GM21526 (cell line): ENCODE results near the gene ATRX.
"Not testable (repeated sequence)": the region's sequence is repeated elsewhere in the genome, so short reads cannot be mapped to it uniquely, and the experiment has no call there.

Source experiments
- ATAC-seq: cut with Tn5 transposase; IDR thresholded peaks from one replicate; pipeline ENCODE4 v1.9.1; 2021; ENCODE audit warnings: moderate library complexity; ENCODE audit not compliant: unreplicated experiment, low FRiP score

The ATRX gene, protein sequence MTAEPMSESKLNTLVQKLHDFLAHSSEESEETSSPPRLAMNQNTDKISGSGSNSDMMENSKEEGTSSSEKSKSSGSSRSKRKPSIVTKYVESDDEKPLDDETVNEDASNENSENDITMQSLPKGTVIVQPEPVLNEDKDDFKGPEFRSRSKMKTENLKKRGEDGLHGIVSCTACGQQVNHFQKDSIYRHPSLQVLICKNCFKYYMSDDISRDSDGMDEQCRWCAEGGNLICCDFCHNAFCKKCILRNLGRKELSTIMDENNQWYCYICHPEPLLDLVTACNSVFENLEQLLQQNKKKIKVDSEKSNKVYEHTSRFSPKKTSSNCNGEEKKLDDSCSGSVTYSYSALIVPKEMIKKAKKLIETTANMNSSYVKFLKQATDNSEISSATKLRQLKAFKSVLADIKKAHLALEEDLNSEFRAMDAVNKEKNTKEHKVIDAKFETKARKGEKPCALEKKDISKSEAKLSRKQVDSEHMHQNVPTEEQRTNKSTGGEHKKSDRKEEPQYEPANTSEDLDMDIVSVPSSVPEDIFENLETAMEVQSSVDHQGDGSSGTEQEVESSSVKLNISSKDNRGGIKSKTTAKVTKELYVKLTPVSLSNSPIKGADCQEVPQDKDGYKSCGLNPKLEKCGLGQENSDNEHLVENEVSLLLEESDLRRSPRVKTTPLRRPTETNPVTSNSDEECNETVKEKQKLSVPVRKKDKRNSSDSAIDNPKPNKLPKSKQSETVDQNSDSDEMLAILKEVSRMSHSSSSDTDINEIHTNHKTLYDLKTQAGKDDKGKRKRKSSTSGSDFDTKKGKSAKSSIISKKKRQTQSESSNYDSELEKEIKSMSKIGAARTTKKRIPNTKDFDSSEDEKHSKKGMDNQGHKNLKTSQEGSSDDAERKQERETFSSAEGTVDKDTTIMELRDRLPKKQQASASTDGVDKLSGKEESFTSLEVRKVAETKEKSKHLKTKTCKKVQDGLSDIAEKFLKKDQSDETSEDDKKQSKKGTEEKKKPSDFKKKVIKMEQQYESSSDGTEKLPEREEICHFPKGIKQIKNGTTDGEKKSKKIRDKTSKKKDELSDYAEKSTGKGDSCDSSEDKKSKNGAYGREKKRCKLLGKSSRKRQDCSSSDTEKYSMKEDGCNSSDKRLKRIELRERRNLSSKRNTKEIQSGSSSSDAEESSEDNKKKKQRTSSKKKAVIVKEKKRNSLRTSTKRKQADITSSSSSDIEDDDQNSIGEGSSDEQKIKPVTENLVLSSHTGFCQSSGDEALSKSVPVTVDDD (N-terminal part only)

DNA sequence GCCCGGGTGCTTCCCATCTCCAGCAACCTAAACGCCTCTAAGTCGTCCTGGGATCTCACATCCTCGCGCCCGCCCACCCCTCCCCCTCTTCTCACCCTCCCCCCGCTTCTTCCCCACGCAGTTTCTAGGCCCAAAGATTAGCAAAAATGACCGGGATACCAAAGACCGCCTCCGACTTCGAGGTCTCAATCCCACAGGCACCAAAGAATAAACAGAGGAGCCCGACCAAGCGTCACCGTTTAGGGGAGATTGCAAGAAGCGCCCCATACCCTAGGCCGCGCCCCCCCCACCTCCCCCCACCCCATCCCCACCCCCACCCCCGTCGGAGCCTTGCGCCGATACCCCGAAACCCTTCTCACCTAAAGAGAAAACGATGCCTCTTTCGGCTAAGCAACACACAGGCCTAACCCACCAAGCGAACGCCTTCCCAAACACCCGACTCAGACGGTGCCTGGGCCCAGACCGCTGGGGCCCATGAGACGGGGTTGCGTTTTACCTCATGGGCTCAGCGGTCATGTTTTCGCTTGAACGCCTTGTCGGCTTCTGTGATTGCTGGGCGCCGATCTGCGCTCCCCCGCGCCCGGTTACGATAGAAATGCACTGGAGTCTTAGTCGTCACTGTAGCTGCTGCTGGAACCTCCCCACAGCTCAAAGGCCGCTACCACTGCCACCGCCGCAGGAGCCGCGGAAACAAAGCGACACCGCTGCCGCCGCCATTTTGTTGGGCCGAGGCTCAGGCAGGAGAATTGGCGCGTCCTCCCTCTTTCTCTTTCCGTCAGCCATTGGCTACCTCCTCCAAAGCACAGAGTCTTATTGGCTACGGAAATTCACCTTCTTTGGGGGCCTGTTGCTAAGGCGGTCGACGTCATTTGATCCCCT lies at the start of gene ATRX:
Gene ATRX (minus strand): TSS at position 731 of the 879 bp plus-strand sequence. CDS start 215 bp downstream, at position 516.
- ATAC-seq: peak; percentile 87

DNA sequence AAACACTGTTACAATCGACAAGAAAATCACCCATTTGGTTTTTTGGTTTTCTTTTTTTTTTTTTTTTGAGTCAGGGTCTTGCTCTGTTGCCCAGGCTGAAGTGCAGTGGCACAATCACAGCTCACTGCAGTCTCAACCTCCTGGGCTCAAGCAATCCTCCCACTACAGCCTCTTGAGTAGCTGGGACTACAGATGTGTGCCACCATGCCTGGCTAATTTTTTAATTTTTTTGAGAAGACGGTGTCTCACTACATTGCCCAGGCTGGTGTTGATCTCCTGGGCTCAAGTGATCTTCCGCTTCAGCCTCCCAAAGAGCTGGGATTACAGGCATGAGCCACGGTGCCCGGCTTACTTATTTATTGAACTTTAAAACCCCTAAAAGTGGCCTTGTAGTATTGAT lies 45.5 kb upstream of the ATRX start:
- ATAC-seq: not testable (repeated sequence)

DNA sequence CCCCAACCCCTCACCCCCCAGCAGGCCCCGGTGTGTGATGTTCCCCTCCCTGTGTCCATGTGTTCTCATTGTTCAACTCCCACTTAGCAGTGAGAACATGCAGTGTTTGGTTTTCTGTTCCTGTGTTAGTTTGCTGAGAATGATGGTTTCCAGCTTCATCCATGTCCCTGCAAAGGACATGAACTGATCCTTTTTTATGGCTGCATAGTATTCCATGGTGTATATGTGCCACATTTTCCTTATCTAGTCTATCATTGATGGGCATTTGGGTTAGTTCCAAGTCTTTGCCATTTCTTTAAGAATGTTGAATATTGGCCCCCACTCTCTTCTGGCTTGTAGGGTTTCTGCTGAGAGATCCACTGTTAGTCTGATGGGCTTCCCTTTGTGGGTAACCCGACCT lies 36.0 kb upstream of the ATRX start:
- not testable (repeated sequence) for ATAC-seq

DNA sequence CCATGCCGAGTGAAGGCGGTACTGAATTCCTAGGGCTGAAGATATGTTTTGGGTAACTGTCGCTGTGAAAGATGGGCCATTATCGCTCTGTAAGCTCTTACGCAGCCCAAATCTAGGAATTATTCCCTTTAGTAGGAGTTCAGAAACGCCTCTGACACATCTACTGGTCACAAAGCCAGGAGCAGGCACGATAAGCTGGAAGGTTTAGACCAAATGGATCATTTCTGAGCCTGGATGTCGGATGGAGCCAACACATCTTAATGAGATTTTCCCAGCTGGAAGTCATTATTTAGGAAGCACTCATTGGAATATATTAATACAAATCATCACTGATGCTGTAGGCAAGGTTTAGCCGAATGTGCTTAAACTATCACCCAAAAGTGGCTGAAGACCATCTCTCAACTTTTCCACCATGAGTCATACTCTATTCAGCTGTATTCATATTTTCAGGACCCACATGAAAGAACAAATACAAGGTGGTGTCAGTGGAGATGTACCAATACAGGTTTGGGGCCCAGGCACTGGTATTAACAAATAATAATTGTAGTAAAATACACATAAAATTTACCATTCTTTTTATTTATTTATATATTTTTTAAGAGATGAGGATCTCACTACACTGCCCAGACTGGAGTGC lies 34.2 kb upstream of the ATRX start:
- no peak for ATAC-seq

DNA sequence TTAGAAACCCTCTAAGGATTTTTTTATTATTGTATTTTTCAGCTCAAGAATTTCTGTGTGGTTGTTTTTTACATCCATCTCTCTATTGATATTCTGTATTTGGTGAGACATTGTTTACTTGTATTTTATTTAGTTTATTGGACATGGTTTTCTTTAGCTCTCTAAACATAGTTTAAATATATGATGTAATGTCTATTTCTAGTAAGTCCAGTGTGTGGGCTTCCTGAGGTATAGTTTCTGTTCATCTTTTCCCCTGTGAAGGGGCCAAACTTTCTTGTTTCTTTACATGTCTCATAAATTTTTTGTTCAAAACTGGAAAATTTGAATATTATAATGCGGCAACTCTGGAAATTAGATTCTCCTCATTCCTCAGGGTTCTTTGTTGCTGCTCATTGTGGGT lies 28.2 kb upstream of the ATRX start:
- ATAC-seq: no peak

DNA sequence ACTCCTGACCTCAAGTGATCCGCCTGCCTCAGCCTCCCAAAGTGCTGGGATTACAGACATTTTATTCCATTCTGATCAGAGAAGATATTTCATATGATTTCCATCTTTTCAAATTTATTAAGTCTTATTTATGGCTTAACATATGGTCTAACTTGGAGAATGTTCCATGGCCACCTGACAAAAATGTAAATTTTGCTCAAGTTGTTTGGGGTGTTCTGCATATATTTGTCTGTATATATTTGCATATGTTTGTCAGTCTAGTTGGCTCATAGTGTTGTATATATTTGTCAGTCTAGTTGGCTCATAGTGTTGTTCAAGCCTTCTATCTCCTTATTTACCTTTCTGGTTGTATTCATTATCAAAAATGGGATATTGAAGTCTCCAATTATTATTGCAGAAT lies 16.2 kb upstream of the ATRX start:
- ATAC-seq: no peak

DNA sequence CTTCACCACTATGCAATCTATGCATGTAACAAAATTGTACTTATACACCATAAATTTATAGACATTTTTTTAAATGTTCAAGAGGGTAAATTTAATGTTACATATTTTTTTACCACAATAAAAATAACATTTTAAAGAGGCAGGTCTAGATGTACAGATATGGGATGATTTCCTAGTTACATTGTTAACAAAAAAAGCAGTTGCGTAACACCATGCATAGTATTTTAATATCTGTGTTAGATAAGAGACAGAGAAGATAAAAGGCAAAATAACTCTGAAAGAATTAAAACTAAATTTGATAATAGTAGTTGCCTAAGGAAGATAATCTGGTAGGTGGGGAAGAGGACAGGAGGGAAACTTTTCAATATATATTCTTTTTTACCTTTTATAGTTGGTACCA lies 9.1 kb upstream of the ATRX start:
- ATAC-seq: no peak

DNA sequence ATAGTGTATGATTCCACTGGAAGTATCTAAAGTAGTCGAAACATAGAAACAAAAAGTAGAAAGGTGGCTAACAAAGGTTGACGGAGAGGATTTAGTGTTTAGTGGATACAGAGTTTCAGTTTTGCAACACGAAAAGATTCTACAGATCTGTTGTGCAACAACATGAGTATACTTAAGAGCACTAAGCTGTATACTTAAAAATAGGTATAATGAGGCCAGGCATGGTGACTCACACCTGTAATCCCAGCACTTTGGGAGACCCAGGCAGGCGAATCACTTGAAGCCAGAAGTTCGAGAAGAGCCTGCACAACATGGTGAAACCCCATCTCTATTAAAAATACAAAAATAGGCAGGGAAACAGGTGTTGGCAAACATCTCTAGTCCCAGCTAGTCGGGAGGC lies 7.9 kb upstream of the ATRX start:
- ATAC-seq: no peak

DNA sequence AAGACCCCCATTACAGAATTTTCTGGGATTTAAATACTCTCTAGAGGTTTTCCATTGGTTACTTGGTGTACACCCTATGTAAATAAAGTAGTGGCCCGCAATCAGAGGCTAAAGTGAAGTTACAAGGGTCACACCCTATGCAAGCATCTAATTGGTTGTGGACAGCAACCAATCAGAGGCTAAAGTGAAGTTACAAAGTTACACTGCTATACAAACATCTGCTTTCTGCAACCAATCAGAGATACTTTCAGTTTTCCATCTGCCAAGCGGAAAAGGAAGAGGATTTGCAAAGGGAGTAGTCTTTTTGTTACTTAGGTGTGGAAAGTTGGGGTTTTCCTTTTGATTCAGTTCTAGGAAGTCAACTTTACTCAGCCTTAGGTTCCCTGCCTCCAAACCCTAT lies 2.0 kb upstream of the ATRX start:
- no peak for ATAC-seq

DNA sequence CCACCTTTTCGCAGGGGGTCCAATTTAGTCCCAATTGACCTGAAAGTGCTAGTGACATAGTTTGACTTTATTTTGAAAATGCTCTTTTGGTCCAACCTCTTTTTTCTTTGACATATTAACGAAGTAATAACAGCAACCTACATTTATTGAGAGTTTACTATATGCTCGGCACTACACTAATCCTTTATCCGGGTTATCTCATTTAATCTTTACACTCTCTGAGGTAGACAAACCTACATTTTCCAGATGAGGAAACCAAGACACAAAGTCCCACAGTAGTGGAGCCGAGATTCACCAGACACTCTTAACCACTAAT lies 307 bp upstream of the ATRX start:
- ATAC-seq: no peak

DNA sequence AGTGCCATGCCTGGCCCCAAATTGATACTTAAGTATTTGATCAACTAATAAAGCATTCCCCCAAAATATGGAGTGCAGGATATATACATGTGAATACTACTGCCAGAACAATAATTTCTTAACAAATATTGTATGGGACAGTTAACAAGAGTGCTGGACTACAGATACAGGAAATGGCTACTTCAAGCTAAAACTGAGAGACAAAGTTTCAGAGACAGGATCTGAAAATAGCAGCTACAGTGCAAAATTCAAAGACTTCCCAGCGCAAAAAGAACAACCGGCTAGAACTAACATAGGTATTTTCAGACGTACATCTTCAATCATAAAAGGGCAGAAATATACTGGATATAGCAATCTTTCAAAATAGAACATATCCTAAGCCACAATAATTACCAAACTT lies 6.3 kb downstream of the ATRX start:
- no peak for ATAC-seq

DNA sequence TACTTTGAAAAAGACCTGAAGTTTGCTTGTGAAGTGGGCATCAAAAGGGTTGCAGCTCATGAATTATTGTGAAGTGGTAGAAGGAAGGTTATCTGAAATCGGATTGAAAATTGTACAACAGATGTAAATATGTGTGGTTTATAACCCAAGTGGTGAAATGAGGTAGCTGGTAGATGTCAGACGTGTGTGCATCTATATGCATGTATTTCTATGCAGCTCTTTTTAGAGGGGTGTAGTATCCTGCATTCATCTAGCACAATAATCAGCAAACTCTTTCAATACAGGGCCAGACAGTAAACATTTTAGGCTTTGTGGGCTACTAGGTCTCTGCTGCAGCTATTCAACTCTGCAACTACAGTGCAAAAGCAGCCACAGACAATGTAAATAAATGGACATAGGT lies 9.4 kb downstream of the ATRX start:
- ATAC-seq: no peak

DNA sequence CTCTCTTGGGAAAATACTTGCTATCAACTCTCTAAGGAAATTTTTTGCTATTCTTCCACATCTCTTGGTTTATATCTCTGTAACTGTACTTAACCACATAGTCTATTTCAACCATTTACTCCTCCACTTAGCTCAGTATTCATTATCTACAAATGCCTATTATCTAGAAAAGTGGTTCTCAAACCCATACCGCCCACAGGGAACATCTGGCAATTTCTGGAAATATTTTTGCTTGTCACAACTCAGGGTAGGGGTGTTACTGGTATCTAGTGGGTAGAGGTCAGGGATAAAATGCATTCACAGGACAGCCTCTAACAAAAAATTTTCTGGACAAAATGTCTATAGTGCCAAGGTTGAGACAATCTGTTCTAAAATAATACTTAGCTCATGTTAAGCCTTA lies 14.4 kb downstream of the ATRX start:
- ATAC-seq: no peak

DNA sequence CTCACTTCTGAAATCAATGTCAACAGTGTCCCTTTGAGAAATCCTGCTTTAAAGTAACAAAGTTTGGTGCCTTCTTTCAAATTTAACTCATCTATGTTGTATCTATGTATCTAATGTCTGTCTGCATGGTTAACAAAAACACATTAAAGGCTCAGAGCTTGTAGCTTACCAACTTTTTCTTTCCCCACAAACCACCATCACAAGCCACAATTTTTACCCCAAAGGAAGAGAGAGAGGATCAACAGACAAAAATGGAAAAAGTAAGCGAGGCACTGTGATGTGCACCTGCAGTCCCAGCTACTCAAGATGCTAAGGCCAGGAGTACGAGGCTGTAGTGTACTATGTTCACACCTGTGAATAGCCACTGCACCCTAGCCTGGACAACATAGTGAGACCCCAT lies 17.2 kb downstream of the ATRX start:
- no peak for ATAC-seq

DNA sequence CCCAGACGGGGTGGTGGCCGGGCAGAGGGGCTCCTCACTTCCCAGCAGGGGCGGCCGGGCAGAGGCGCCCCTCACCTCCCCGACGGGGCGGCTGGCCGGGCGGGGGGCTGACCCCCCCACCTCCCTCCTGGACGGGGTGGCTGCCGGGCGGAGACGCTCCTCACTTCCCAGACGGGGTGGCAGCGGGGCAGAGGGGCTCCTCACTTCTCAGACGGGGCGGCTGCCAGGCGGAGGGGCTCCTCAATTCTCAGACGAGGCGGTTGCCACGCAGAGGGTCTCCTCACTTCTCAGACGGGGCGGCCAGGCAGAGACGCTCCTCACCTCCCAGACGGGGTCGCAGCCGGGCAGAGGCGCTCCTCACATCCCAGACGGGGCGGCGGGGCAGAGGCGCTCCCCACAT lies 19.8 kb downstream of the ATRX start:
- ATAC-seq: not testable (repeated sequence)

DNA sequence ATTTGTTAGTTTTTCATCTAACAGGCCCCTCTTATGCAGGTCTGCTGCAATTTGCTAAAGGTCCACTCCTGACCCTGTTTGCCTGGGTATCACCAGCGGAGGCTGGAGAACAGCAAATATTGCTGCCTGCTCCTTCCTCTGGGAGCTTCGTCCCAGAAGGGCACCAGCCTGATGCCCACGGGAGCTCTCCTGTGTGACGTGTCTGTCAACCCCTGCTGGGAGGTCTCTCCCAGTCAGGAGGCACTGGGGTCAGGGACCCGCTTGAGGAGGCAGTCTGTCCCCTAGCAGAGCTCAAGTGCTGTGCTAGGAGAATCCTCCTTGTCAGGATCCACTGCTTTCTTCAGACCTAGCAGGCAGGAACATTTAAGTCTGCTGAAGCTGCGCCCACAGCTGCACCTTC lies 30.5 kb downstream of the ATRX start:
- no peak for ATAC-seq

DNA sequence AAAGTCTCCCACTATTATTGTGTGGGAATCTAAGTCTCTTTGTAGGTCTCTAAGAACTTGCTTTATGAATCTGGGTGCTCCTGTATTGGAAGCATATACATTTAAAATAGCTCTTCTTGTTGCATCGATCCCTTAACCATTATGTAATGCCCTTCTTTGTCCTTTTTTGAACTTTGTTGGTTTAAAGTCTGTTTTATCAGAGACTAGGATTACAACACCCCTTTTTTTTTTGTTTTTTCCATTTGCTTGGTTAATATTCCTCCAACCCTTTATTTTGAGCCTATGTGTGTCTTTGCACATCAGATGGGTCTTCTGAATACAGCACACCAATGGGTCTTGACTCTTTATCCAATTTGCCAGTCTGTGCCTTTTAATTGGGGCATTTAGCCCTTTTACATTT lies 32.1 kb downstream of the ATRX start:
- not testable (repeated sequence) for ATAC-seq

DNA sequence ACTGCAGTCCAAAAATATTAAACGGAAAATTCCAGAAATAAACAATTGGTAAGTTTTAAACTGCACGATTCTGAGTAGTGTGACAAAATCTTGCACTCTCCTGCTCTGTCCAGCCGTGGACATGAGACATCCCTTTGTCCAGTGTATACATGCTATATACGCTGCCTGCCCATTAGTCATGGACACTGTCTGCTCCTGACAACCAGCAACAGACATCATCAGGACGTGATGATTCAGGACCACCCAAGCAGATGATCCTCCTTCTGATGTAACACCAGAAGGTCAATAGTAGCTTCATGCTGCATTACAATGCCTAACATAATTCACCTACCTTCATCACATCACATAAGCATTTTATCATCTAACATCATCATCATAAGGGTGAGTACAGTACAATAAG lies 36.3 kb downstream of the ATRX start:
- ATAC-seq: no peak

DNA sequence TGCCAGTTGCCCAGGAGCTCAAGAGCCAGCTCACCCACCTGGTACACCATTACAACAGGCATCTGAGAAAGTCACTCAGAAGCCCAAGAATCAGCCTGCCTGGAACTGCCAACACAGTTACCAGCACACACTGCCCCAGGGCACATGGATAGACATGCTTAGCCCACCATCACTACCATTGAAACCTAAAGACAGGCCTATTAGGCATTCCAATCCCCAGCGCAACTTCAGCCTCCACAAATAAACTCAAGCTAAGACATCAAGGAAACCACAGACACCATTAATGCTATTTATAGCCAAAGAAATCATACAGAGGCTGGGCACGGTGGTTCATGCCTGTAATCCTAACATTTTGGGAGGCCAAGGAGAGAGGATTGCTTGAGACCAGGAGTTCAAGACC lies 42.3 kb downstream of the ATRX start:
- ATAC-seq: no peak
